ENCODE data around the gene MGLL. TPM values are rescaled to one million over a fixed set of nuclear protein-coding genes. Genes with fewer than 3 reads are reported as not detected.
A peak's percentile ranks its signal among the peaks of the same experiment; 100 is the strongest.

MGLL gene
- total RNA-seq, 1 donor from 2014 or later = 45.7 TPM

DNA sequence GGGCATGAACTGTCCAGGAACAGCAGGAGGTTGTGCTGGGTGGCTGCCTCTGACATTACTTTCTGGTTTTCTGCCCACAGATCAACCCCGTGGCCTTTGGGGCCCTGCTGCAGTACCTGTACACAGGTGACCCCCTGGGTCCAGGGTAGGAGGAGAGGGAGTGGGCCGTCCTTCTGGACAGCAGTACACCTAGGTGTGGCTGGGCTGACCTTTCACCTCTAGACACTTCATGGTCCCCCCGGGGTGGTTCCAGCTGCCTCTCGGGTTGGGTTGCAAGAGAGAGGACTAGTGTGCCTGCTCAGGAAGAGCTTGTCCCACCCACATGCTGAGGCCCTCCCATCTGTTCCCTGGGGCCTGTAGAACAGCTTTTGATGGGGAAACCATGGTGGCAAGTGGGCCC is 145.9 kb downstream of the MGLL start:
- peak; percentile 59 for DNase-seq (ENCODE audit: low spot score)
- intact Hi-C loops (cut with DNase I) = loop anchor here (10.0 kb wide), 1 partner anchor 1202 kb away; the partner anchor contains the start of gene ZXDC

- peak; percentile 41 for DNase-seq (ENCODE audit: low spot score)
- intact Hi-C loops (cut with DNase I) = loop anchor here (10.0 kb wide), 1 partner anchor 1201 kb away; the partner anchor contains the start of gene ZXDC
Measured at GRCh38 chr3:127675651-127676391, 146.5 kb downstream of the MGLL start.

DNA sequence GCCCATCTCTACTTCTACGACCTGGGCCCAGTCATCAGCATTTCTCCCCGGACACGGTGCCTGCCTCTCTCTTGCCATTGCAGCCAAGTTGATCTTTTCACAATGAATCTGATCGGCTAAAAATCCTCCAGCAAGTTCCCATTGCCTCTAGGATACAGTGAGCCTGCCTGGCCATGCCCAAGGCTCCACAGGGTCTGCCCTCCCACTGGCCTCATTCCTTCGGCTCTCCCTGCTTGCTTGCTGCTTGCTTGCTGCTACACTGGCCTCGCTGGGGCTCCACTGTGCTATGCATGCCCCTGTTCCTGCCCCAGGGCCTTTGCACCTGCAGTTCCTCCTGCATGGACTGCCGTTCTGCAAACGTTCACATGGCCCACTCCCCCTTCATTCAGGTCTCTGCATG is 147.5 kb downstream of the MGLL start:
- intact Hi-C loops (cut with DNase I) = loop anchor here (5.0 to 10.0 kb wide), 2 partner anchors 82 to 1200 kb away; partner anchors contain the start of genes TPRA1 and ZXDC
- peak; percentile 72 for DNase-seq (ENCODE audit: low spot score)

- intact Hi-C loops (cut with DNase I) = loop anchor here (5.0 to 10.0 kb wide), 2 partner anchors 82 to 1199 kb away; partner anchors contain the start of genes TPRA1 and ZXDC
Measured at GRCh38 chr3:127674101-127674721, 148.1 kb downstream of the MGLL start.

GRCh38 chr3:127673191-127674100 is 148.9 kb downstream of the MGLL start:
- peak; percentile 86 for DNase-seq (ENCODE audit: low spot score)
- intact Hi-C loops (cut with DNase I) = loop anchor here (2.0 to 10.0 kb wide), 3 partner anchors 67 to 1199 kb away; partner anchors contain the start of genes TPRA1 and ZXDC

More at GRCh38 chr3:127674101-127674721, 148.1 kb downstream of the MGLL start:
- peak; percentile 59 for DNase-seq (ENCODE audit: low spot score)

- peak; percentile 96 for DNase-seq (ENCODE audit: low spot score)
- intact Hi-C loops (cut with DNase I) = loop anchor here (2.0 to 10.0 kb wide), 3 partner anchors 66 to 1198 kb away; partner anchors contain the start of genes TPRA1 and ZXDC
Measured at GRCh38 chr3:127672429-127673190, 149.7 kb downstream of the MGLL start, which contains the start of gene ABTB1. TSS of gene ABTB1 (plus strand) at chr3:127672952. CDS start at chr3:127673026, 74 bp downstream.

- peak; percentile 75 for DNase-seq (ENCODE audit: low spot score)
- intact Hi-C loops (cut with DNase I) = loop anchor here (2.0 to 10.0 kb wide), 3 partner anchors 65 to 1197 kb away; partner anchors contain the start of genes TPRA1 and ZXDC
Measured at GRCh38 chr3:127671523-127672428, 150.5 kb downstream of the MGLL start.

GRCh38 chr3:127670761-127671522 is 151.4 kb downstream of the MGLL start:
- intact Hi-C loops (cut with DNase I) = loop anchor here (5.0 to 10.0 kb wide), 2 partner anchors 79 to 1196 kb away; partner anchors contain the start of genes TPRA1 and ZXDC
- DNase-seq (ENCODE audit: low spot score) = peak; percentile 73

- peak; percentile 53 for DNase-seq (ENCODE audit: low spot score)
- intact Hi-C loops (cut with DNase I) = loop anchor here (5.0 to 10.0 kb wide), 2 partner anchors 78 to 1195 kb away; partner anchors contain the start of genes TPRA1 and ZXDC
Measured at GRCh38 chr3:127670229-127670559, 152.1 kb downstream of the MGLL start.

- DNase-seq (ENCODE audit: low spot score) = peak; percentile 41
- intact Hi-C loops (cut with DNase I) = loop anchor here (5.0 to 10.0 kb wide), 2 partner anchors 77 to 1195 kb away; partner anchors contain the start of genes TPRA1 and ZXDC
Measured at GRCh38 chr3:127669541-127670228, 152.6 kb downstream of the MGLL start.

DNA sequence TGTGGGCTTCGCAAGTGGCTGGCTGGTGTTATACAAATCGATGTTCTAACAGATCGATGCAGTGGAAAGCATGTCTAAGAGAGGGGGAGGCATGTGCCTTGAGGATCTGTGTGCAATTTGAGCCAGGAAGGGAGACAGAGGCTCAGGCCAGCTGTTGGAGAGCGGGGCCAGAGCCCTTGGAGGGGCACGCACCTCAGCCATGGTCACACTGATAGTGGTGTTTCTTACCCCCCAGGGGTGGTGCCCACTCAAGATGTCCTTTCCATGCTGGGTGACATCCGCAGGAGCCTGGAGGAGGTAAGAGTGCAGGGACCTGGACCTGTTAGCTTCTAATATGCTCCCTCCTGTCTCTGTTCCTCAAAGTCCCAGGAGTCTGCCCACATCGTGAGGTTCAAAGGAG is 153.4 kb downstream of the MGLL start:
- no peak for DNase-seq (ENCODE audit: low spot score)
- intact Hi-C loops (cut with DNase I) = no loop called here

GRCh38 chr3:127667119-127667681 is 155.1 kb downstream of the MGLL start:
- intact Hi-C loops (cut with DNase I) = no loop called here
- DNase-seq (ENCODE audit: low spot score) = peak; percentile 63

GRCh38 chr3:127666676-127667075 is 155.6 kb downstream of the MGLL start:
- DNase-seq (ENCODE audit: low spot score) = peak; percentile 43
- intact Hi-C loops (cut with DNase I) = no loop called here

DNA sequence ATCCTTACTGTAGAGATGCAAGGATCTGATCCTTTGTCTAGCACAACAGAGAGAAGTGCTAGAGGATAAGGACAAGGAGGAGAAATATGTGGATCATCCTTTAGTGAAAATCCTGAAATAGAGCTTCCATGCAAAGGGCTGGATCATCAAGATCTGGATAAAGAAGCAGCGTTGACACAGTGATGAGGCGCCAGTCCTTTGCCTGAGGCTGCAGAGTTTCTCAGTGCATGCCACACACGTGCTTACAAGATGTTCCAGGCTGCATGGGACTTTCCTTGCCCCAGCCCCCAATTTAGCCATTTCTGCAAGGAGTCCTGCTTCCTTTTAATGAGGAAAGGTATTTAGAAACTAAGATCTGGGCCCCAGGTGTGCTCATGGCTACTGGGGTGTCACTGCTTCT is 156.7 kb downstream of the MGLL start:
- no peak for DNase-seq (ENCODE audit: low spot score)
- intact Hi-C loops (cut with DNase I) = no loop called here

DNA sequence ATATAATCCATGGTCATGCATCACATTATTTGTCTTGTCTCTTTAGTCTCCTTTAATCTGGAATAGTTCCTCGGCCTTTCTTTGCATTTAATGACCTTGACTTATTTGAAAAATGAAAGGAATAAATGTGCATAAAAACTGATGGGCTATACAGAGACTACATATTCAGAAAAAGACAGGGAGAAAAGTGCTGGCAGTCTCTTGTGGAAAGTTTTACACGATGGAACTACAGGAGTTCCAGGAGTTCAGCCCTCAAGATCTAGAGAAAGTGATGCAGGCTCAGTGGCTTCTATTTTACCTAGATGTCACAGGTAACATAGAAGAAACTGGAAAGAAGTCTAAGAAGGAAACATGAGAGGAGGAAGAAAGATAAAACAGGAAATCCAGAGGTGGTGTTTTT is 157.2 kb downstream of the MGLL start:
- intact Hi-C loops (cut with DNase I) = no loop called here

DNA sequence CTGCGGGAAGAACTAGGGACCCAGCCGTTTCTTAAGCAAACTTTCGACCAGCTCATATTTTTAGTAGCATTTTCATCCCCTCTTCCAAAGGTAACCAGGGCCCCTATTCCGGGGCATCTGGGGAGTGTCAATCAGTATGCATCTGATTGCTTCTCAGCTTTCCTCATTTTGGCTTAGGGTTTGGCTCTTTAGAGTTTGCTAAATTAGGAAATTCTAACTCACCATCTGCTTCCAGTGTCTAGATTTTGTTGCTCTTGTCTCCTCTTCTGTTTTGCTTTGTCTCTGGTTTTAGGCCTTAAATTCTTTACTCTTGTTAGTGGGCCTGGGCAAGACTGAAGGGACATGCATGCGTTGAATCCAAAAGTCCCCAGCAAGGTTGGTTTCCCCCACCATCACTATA is 159.2 kb downstream of the MGLL start:
- intact Hi-C loops (cut with DNase I) = no loop called here
- peak; percentile 10 for DNase-seq (ENCODE audit: low spot score)

More for the DNA sequence above, 157.2 kb downstream of the MGLL start:
- DNase-seq (ENCODE audit: low spot score) = no peak

Data from cardiac septum (tissue), 1 donor.